Adrenal gland (tissue), 12 donors: ENCODE measurements around the gene LOX. TPM values are rescaled to one million over a fixed set of nuclear protein-coding genes. Genes with fewer than 3 reads are reported as not detected.

Experiments
- DNase-seq, 7 donors: peaks; one replicate each; pipeline ENCODE4 v3.0.0-alpha.2; 2019 to 2020
- H3K27ac ChIP-seq, 5 donors: fragments of 200-600 bp; sonication (generic) in 4 of 5; 1 replicate in 3 of 5; 2 replicates in 2 of 5; pipeline versions ENCODE4 v1.5.1 to v1.8.0; 2016 to 2020; ENCODE audit warnings: mild to moderate bottlenecking in 1 of 5
- H3K27me3 ChIP-seq: fragments of 200-600 bp; 2 replicates; pipeline ENCODE4 v1.8.0; 2021
- H3K36me3 ChIP-seq, 2 donors: fragments of 200-600 bp; replicated peaks in 1 of 2; 1 replicate in 1 of 2; 2 replicates in 1 of 2; pipeline versions ENCODE4 v1.5.1 to v1.8.0; 2018 to 2022
- H3K4me1 ChIP-seq, 2 donors: fragments of 200-600 bp; replicated peaks in 1 of 2; 1 replicate in 1 of 2; 2 replicates in 1 of 2; pipeline versions ENCODE4 v1.5.1 to v1.8.0; 2018 to 2021
- H3K4me3 ChIP-seq, 4 donors: fragments of 200-600 bp; sonication (generic) in 3 of 4; one replicate each; pipeline ENCODE4 v1.5.1; 2016 to 2018
- H3K9me3 ChIP-seq, 3 donors: fragments of 200-600 bp; sonication (generic) in 1 of 3; replicated peaks in 1 of 3; 1 replicate in 2 of 3; 2 replicates in 1 of 3; pipeline versions ENCODE4 v1.5.1 to v1.8.0; 2016 to 2021
- CTCF ChIP-seq, 6 experiments: fragments of 450-650 bp in 4 of 6; fragments of 200-600 bp in 2 of 6; sonication (generic) in 1 of 6; IDR thresholded peaks; 1 replicate in 5 of 6; 2 replicates in 1 of 6; pipeline versions ENCODE4 v1.5.1 to v1.8.0; 2016 to 2021; ENCODE audit warnings: antibody characterized with exemption in 6 of 6, mild to moderate bottlenecking in 2 of 6, moderate library complexity in 1 of 6
- POLR2A ChIP-seq, 2 donors: fragments of 450-650 bp; IDR thresholded peaks; one replicate each; pipeline ENCODE4 v1.6.1; 2017; ENCODE audit warnings: antibody characterized with exemption in 2 of 2, mild to moderate bottlenecking in 2 of 2, moderate library complexity in 1 of 2
- WGBS, 4 donors: extraction: QIAGEN DNeasy Blood & Tissue Kit in 2 of 4; methylation state at CpG; one replicate each; pipeline versions ENCODE4 v1.1.5 to v1.1.7; 2013 to 2017; 5-methylcytosine and 5-hydroxymethylcytosine counted together
- intact Hi-C, 2 donors: fragments of 100-400 bp; cut with DNase I; formaldehyde crosslinking; loops; one replicate each; pipeline versions ENCODE4 v1.14.1 to v1.15.0; 2022 to 2023
- polyA plus RNA-seq, 3 donors: library from polyadenylated mRNA; stranded (reverse); fragments of 200-250 nt in 2 of 3; fragments of 350-450 nt in 1 of 3; fragmentation: Illumina TruSeq in 1 of 3; extraction: RNeasy Lipid Tissue Mini Kit (QIAGEN cat#74804) in 1 of 3; gene quantifications; one replicate each; pipeline ENCODE4 v1.2.3, GENCODE V29; 2013 to 2014
- total RNA-seq, 9 donors: library from RNA; depleted of rRNA in 4 of 9; stranded (reverse); fragments of >200 nt in 4 of 9; fragments of 120-200 nt in 1 of 9; fragmentation: NEBNext Ultra II Directional in 1 of 9; extraction: Animal tissue kit (Norgen Biotek cat#: 25700) in 1 of 9; gene quantifications; one replicate each; pipeline versions ENCODE4 v1.1.0 to v1.2.4, GENCODE V29; 2013 to 2023
- donor health status: healthy with polysubstance abuse.
- donor health status: Bipolar disorder and iron deficiency.
- donor health status: DM: yes; HTN: yes; CAD: no.
- donor health status: DM: no; HTN: no; CAD: no.
- donor health status: DM: no; HTN: no; CAD: no.
- donor health status: DM: yes; HTN: yes; CAD: no.

LOX gene
- total and polyA plus RNA-seq, 12 donors: 1.9 to 13.6 (median 7.3) TPM

GRCh38 chr5:122022966-122023365, 55.1 kb downstream of the LOX start:
- Histone ChIP-seq H3K4me1 (no peaks in the 10 kb centered on the region), H3K27me3 (no peaks in the 10 kb centered on the region), H3K27ac (no peak overlapping the region), H3K4me3 (no peak overlapping the region), H3K36me3 (peaks cover 0 to 12% of the 10 kb centered on the region in 2 donors), H3K9me3 (no peaks in the 10 kb centered on the region)
- no peak for DNase-seq
- intact Hi-C loops: no loop called here
- 91 to 96% (median 93%) methylated on average over 2 of the region's 2 CpGs for WGBS, 4 donors
- TF ChIP-seq CTCF (IDR thresholded peaks at IDR 0.05) (no peak), POLR2A (IDR thresholded peaks at IDR 0.05) (no peak)

GRCh38 chr5:122019919-122020590, 58.0 kb downstream of the LOX start:
- TF ChIP-seq POLR2A (IDR thresholded peaks at IDR 0.05): no peak
- no peak for TF ChIP-seq CTCF (IDR thresholded peaks at IDR 0.05)
- Histone ChIP-seq H3K27me3 (no peaks in the 10 kb centered on the region), H3K4me3 (no peak overlapping the region), H3K4me1 (no peaks in the 10 kb centered on the region), H3K36me3 (peaks cover 0 to 4% of the 10 kb centered on the region in 2 donors), H3K27ac (no peak overlapping the region), H3K9me3 (no peaks in the 10 kb centered on the region)
- 92 to 96% (median 96%) methylated on average over 7 of the region's 7 CpGs for WGBS, 4 donors
- intact Hi-C loops: no loop called here
- no peak for DNase-seq

- intact Hi-C loops: no loop called here
- H3K27me3 ChIP-seq: no peaks in the 10 kb centered on the region
- no peaks in the 10 kb centered on the region for H3K9me3 ChIP-seq
- H3K4me1 ChIP-seq: no peaks in the 10 kb centered on the region
- no peak overlapping the region for H3K4me3 ChIP-seq
- WGBS, 4 donors: 85 to 91% (median 89%) methylated on average over 5 of the region's 5 CpGs
- no peaks in the 10 kb centered on the region for H3K36me3 ChIP-seq
- H3K27ac ChIP-seq: no peak overlapping the region
- DNase-seq: no peak
- TF ChIP-seq CTCF (IDR thresholded peaks at IDR 0.05) (no peak), POLR2A (IDR thresholded peaks at IDR 0.05) (no peak)
Observed at GRCh38 chr5:122015471-122015870, 62.6 kb downstream of the LOX start.

GRCh38 chr5:122014236-122014935, 63.7 kb downstream of the LOX start:
- DNase-seq: no peak
- Histone ChIP-seq H3K4me1 (no peaks in the 10 kb centered on the region), H3K36me3 (no peaks in the 10 kb centered on the region), H3K27me3 (no peaks in the 10 kb centered on the region), H3K27ac (no peak overlapping the region), H3K9me3 (no peaks in the 10 kb centered on the region), H3K4me3 (no peak overlapping the region)
- 62 to 72% (median 66%) methylated on average over 6 of the region's 6 CpGs for WGBS, 4 donors
- intact Hi-C loops: no loop called here
- no peak for TF ChIP-seq POLR2A (IDR thresholded peaks at IDR 0.05)
- no peak for TF ChIP-seq CTCF (IDR thresholded peaks at IDR 0.05)

Other genes starting within 250 kb of the LOX start
- not detected for gene FTMT, start 226.4 kb downstream of the LOX start, total RNA-seq
- not detected for gene FTMT, start 226.4 kb downstream of the LOX start, polyA plus RNA-seq
- gene SRFBP1, start 116.3 kb downstream of the LOX start, total RNA-seq: 10 to 100 TPM in 6 of 9 donors, 1 to 10 TPM in 3; 5.4 to 19.1 (median 11.5) TPM
- gene SRFBP1, start 116.3 kb downstream of the LOX start, polyA plus RNA-seq: 10 to 100 TPM in 1 of 3 donors, 1 to 10 TPM in 2; 1.7 to 10.8 (median 2.1) TPM
- gene ZNF474, start 51.3 kb upstream of the LOX start, total RNA-seq: under 1 TPM in 6 of 9 donors, not detected in 3; 0.11 to 0.88 (median 0.34) TPM
- under 1 TPM; 0.16 to 0.24 (median 0.17) TPM for gene ZNF474, start 51.3 kb upstream of the LOX start, polyA plus RNA-seq
- gene SNCAIP, start 234.0 kb upstream of the LOX start, total RNA-seq: 1 to 10 TPM; 1.7 to 6.4 (median 2.8) TPM
- gene SNCAIP, start 234.0 kb upstream of the LOX start, polyA plus RNA-seq: 1 to 10 TPM; 1.3 to 5.1 (median 1.5) TPM